22Rv1 (cell line): ENCODE measurements around the gene PLCB3.

ENCODE experiments used
- H3K27ac ChIP-seq: fragments of 450-650 bp; 2 replicates; pipeline ENCODE4 v1.5.1; 2017
- ZFX ChIP-seq: fragments of 450-650 bp; IDR thresholded peaks from 2 replicates; pipeline ENCODE4 v1.6.1; 2017; ENCODE audit warnings: antibody characterized with exemption, borderline replicate concordance
- TF ChIP-seq, protein P1 (sequence below): fragments of 450-650 bp; IDR thresholded peaks from 2 replicates; pipeline ENCODE4 v1.5.1; 2017; ENCODE audit warnings: mild to moderate bottlenecking

The PLCB3 gene

DNA sequence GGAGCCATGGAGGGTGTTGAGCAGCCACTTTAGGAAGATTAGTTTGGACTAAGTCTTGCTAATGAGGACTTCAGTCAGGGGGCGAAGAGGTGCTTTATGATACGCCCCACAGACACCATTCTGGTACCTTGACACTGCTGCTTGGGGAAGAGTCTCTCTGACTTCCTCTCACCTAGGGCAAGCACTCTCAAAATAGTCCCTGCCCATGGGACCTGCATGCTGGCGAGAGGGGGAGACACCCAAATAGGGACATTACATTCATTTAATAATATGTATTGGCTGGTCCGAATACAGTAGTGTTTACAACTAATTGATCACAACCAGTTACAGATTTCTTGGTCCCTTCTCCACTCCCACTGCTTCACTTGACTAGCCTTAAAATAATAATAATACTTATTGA is 44.4 kb downstream of the PLCB3 start:
- TF ChIP-seq ZFX = no peak
- TF ChIP-seq, protein P1, sequence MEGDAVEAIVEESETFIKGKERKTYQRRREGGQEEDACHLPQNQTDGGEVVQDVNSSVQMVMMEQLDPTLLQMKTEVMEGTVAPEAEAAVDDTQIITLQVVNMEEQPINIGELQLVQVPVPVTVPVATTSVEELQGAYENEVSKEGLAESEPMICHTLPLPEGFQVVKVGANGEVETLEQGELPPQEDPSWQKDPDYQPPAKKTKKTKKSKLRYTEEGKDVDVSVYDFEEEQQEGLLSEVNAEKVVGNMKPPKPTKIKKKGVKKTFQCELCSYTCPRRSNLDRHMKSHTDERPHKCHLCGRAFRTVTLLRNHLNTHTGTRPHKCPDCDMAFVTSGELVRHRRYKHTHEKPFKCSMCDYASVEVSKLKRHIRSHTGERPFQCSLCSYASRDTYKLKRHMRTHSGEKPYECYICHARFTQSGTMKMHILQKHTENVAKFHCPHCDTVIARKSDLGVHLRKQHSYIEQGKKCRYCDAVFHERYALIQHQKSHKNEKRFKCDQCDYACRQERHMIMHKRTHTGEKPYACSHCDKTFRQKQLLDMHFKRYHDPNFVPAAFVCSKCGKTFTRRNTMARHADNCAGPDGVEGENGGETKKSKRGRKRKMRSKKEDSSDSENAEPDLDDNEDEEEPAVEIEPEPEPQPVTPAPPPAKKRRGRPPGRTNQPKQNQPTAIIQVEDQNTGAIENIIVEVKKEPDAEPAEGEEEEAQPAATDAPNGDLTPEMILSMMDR = no peak
- H3K27ac ChIP-seq = no peak overlapping the region

DNA sequence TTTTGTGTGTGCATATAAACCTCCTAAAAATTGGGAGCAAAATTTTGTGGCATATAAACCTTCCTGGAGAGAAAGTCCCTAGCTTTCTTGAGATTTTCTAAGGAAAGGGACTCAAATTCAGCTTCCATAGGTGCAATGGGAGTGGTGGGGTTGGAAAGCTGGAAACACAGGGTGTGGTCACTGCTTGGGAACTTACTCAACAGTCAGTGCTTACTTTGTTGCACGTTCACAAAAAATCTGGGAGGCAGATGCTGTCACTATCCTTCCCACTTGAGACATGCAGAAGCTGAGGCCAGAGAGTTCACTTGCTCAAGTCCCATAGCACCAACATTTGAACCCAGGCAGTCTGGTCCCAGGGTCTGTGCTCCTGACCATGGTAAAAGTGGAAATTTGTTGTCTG is 44.9 kb downstream of the PLCB3 start:
- H3K27ac ChIP-seq = no peak overlapping the region
- TF ChIP-seq, protein P1 = no peak
- TF ChIP-seq ZFX = no peak

DNA sequence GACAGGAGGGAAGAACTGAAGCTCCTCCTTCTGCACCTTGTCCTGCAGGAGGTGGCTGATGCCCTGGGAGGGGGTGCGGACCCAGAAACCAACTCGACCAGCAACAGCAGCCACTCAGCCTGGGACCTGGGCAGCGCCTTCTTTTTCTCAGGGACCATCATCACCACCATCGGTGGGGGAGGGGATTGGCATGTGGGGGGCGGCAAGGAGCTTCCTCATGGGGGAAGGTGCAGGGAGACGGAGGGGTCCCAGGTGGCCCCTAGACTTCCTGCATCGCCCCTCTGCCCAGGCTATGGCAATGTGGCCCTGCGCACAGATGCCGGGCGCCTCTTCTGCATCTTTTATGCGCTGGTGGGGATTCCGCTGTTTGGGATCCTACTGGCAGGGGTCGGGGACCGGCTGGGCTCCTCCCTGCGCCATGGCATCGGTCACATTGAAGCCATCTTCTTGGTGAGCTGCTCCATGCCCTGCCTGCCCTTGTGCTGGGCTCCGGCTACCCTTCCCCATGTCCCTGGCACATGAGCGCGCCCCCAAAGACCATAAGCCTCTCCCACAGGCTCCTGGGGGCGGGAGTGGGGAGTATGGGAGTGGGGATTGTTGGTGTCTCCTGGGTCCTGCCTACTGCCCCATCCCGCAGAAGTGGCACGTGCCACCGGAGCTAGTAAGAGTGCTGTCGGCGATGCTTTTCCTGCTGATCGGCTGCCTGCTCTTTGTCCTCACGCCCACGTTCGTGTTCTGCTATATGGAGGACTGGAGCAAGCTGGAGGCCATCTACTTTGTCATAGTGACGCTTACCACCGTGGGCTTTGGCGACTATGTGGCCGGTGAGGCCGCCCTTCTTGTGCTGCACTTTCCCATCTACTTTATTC is 45.7 kb downstream of the PLCB3 start:
- H3K27ac ChIP-seq = no peak overlapping the region
- TF ChIP-seq, protein P1 = no peak
- TF ChIP-seq ZFX = no peak

DNA sequence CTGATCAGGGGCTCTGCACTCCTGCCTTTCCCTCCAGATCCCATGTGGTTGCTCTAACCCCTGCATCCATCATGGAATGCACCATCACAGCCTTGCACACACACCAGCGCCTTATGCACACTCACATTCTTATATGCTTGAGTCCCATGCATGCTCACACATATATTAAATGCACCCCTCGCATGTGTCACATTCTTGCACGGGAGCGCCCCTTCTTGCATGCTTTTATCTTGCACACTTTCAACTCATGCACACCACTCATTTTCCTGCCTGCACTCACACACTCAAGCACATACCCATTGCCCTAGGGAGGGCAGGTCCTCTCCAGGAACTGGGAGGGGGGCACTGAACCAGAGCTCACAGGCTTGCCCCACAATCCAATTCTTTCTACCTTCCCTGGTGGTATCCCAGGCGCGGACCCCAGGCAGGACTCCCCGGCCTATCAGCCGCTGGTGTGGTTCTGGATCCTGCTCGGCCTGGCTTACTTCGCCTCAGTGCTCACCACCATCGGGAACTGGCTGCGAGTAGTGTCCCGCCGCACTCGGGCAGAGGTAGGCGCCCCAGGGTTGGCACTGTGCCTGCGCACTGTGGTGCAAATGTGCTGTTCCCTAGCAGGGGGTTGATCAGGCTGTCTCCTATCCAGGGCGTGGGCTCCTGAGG is 46.5 kb downstream of the PLCB3 start:
- TF ChIP-seq, protein P1 = no peak
- no peak for TF ChIP-seq ZFX
- no peak overlapping the region for H3K27ac ChIP-seq

DNA sequence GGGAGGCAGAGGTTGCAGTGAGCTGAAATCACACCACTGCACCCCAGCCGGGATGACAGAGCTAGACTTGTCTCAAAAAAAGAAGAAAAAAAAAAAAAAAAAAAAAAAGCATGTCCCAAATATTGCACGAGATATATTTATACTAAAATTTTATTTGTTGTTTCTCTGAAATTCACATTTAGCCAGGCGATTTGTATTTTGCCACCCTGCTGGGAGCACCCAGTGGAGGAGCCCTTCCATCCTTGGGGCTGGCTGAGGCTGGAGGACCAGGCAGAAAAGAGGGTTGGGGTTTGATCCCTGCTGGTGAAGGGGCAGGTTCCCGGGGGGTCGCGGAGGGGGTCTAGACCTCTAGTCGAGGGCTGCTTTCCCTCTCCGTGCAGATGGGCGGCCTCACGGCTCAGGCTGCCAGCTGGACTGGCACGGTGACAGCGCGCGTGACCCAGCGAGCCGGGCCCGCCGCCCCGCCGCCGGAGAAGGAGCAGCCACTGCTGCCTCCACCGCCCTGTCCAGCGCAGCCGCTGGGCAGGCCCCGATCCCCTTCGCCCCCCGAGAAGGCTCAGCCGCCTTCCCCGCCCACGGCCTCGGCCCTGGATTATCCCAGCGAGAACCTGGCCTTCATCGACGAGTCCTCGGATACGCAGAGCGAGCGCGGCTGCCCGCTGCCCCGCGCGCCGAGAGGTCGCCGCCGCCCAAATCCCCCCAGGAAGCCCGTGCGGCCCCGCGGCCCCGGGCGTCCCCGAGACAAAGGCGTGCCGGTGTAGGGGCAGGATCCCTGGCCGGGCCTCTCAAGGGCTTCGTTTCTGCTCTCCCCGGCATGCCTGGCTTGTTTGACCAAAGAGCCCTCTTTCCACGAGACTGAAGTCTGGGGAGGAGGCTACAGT is 47.9 kb downstream of the PLCB3 start:
- TF ChIP-seq ZFX = no peak
- TF ChIP-seq, protein P1 = no peak
- H3K27ac ChIP-seq = no peak overlapping the region

DNA sequence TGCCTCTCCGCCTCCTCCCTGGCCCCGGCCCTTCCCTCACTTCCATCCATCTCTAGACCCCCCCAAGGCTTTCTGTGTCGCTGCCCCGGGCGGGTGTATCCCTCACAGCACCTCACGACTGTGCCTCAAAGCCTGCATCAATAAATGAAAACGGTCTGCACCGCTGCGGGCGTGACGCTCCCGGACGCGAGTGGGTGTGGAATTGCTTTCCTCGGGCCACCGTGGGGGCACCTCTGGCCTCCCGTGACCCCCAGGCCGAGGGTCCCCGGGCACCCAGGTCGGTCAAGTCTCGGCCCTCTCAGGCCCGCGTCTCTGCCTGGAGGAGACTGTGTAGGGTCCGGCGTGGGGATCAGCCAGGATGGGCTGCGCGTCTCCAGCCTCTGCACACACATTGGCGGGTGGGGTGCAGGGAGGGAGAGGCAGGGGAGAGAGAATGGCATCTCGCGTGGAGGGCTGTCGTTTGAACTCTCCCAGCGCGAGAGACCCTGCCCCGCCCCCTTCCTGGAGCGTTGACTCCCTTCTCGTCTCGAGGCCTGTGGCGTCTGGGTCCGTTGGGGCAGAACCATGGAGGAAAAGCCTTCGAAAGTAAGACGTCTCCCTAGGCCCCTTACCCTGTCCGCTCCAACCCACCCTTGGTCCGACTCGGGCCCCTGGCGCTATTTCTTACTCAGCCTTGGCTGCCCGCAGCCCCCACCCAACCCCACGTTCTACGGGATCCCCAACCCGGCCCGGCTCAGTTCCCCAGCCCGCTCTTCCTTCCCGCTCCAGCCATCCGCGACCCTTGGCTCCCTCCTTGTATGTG is 48.7 kb downstream of the PLCB3 start, which contains the start of gene CATSPERZ:
TSS of gene CATSPERZ (plus strand) at position 512 of the 802 bp plus-strand sequence. CDS start at position 565, 53 bp downstream.
- TF ChIP-seq, protein P1 = no peak
- TF ChIP-seq ZFX = no peak
- no peak within 1 kb of the TSS for H3K27ac ChIP-seq
